HuH-7 (cell line): ENCODE data around the gene LINC00305.

Experiments used
- DNase-seq: peaks from one replicate; pipeline ENCODE4 v3.0.0; 2011; ENCODE audit warnings: low spot score

Gene LINC00305

GRCh38 chr18:64115881-64116280 lies 33.0 kb downstream of the LINC00305 start:
- DNase-seq: no peak

DNA sequence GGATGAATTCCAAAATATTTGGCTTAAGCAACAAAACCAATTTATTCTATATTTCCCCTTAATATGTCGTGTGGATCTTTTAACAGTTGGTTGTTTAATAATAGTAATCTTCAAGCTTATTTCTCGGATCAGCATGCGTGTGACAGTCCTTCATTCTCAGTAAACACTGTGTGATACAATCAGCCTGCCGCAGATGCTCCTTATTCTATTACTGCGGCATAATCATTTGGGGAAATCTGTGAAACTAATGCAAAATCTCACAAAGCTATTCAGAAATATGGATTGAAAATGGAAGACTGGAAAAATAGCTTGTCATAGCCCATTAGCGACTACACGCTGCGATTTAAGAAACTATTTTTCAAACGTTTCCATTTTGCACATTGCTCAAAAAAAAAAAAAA lies 36.9 kb downstream of the LINC00305 start:
- DNase-seq: no peak

DNA sequence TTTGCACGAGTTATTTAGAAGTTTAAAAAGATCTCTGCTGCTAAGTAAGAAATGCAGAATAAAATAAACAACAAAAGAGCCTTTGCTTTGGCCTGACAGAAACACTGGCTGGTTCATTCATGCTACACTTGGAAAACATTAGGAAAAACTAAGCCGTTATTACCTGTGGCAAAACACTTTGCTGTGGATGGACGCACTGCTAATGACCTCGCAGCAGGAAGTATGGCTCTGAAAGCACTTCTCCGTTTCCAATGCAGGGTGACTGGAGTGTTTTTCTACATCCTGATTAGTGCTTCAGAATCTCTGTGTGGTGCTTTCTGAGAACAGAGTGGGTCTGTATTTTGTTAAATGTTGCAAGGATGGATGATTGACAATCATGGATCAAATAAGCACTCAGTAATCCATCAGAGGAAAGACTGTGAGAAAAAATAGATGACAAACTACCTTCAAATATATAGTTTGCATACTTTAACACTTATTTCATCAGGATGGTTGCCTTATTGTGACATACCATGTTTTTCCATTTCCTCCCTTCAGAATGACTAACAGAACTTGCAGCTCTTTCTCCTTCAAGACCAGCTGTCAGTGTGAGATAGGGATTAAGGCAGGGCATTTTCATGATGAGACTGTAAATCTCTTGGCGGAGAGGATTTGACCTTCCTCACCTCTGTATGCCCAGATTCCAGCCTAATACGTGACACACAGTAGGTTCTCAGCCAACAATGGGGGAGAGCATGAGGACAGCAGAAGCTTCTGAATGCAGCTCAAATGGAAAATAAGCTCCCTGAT lies 38.0 kb downstream of the LINC00305 start:
- DNase-seq: no peak

DNA sequence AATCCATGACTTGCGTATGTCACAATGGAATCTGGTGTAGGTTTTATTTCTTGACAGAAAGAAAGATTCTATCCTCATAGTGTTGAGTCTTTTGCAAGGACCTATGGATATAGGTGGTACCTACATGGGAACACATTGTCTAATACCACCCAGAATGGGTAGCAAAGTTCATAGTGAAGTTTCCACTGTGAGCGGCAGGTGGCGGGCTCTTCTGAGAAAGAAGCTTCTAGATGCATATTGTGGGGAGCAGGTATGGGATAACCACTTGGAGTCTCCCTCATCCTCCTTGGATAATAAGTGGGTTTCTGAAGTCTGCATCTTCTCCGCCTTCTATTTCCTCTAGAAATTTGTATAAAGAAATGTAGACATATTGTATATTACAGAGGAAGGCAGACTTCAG lies 44.9 kb downstream of the LINC00305 start:
- DNase-seq: peak; percentile 5

GRCh38 chr18:64100116-64100922 lies 48.6 kb downstream of the LINC00305 start:
- no peak for DNase-seq

DNA sequence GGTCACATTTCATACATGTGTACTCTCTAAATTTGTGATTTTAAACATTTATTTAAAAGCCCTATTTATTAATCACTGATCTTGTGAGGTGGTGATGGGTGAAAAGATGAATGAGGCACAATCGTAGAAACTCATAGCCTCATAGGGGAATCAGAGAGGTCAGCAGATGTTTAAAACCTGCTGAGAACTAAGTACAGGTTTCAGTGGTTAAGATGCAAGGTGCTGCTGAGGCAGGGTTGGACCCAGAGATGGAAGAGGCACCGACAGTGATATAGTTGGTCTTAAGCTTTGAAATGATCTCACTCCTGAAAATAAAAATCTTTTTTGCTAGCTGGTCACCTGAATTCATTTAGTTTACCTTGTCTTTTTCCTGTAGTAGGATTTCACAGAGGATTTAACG lies 49.6 kb downstream of the LINC00305 start:
- no peak for DNase-seq

DNA sequence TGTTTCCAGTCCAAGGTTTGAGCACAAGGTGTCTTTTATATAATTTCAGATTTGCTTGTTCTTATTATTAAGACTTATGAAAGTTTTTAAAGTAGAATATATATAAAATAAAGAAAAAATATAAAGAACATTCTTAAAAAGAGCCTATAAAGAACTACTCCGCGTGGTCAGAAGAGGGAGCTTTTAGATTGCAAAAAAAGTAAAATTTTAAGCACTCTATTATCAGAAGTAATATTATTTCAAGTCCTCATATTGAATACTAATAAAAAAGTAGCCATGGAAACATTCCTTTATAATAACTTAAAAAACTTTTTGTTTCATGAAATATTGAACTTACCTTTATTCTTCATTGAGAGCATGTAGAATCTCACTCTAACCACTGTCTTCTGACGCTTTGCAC lies 51.4 kb downstream of the LINC00305 start:
- DNase-seq: no peak

- DNase-seq: no peak
Measured at GRCh38 chr18:64095056-64095455, 53.8 kb downstream of the LINC00305 start.

GRCh38 chr18:64094210-64094609 lies 54.7 kb downstream of the LINC00305 start:
- no peak for DNase-seq

- DNase-seq: no peak
Measured at GRCh38 chr18:64091526-64091925, 57.4 kb downstream of the LINC00305 start.

DNA sequence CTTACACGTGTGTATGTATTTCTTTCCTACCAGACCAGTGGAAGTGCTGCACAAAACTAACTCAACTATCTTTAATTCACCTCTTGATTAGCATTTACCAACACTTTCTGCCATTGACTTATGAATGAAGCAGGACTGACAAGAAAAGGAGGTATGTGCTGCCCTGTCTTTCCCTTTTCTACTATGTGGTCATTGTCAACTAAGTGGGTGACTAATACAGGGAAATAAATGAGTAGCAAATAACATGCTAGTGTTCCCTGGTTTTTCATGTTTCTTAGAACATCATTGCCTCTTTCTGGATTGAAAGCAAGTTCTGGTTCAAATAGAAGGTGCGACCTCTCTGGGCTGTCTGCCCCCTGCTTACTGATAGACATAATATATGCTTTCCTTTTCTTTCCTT lies 58.0 kb downstream of the LINC00305 start:
- DNase-seq: no peak

- DNase-seq: no peak
Measured at GRCh38 chr18:64083916-64084315, 65.0 kb downstream of the LINC00305 start.

- no peak for DNase-seq
Measured at GRCh38 chr18:64082513-64082912, 66.4 kb downstream of the LINC00305 start.

DNA sequence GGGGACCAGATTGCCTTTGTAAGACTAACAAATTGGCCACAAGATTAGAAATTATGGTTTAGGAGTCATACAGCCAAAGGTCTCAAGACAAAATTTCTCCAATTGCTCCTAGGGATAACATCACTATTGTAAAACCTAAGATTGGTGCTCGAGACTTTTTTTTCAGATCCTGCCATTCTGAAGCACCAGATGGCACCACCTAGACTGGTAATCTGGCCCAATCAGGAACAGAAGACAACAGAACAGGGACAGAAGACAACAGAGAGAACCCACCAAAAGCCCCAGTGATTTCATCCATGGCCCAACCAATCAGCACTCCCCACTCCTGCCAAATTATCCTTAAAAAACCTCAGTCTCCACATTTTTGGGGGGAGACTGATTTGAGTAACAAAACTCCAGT lies 66.8 kb downstream of the LINC00305 start:
- DNase-seq: no peak

- no peak for DNase-seq
Measured at GRCh38 chr18:64073971-64074370, 74.9 kb downstream of the LINC00305 start.

- DNase-seq: no peak
Measured at GRCh38 chr18:64055019-64055418, 93.9 kb downstream of the LINC00305 start.

- no peak for DNase-seq
Measured at GRCh38 chr18:64053246-64053645, 95.6 kb downstream of the LINC00305 start.

DNA sequence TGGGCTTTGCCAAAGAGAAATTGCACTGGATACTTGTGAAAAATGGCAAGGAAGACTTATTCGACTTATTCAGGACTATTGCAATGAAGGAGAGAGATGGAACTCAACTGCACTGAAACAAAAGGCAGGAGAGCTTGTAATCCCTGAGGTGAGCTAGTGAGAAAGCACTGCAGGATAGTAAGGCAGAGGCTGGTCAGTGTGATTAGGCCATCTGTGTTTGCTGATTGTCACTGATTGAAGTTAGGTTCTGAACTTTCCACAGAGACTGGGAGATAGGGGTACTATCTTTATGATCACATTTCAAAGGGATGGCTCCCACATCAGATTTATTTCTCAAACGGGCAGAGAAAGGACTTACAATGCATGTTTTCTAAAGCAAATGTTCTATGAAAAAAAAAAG lies 96.1 kb downstream of the LINC00305 start:
- DNase-seq: no peak

- no peak for DNase-seq
Measured at GRCh38 chr18:64044616-64045015, 104.3 kb downstream of the LINC00305 start.

DNA sequence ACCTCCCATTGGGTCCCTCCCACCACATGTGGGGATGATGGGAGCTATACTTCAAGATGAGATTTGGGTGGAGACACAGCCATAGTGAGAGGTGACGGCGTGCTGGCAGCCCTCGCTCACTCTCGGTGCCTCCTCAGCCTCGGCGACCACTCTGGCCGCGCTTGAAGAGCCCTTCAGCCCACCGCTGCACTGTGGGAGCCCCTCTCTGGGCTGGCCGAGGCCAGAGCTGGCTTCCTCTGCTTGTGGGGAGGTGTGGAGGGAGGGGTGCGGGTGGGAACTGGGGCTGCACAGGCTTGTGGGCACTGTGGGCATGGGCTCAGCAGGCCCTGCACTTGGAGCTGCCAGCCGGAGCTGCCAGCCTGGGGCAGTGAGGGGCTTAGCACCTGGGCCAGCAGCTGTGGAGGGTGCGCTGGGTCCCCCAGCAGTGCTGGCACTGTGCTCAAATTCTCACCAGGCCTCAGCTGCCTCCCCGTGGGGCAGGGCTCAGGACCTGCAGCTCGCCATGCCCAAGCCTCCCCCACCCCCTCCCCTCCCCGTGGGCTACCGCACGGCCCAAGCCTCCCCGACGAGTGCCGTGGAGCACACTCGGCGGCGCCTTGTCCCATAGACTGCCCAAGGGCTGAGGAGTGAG lies 106.0 kb downstream of the LINC00305 start:
- DNase-seq: no peak

DNA sequence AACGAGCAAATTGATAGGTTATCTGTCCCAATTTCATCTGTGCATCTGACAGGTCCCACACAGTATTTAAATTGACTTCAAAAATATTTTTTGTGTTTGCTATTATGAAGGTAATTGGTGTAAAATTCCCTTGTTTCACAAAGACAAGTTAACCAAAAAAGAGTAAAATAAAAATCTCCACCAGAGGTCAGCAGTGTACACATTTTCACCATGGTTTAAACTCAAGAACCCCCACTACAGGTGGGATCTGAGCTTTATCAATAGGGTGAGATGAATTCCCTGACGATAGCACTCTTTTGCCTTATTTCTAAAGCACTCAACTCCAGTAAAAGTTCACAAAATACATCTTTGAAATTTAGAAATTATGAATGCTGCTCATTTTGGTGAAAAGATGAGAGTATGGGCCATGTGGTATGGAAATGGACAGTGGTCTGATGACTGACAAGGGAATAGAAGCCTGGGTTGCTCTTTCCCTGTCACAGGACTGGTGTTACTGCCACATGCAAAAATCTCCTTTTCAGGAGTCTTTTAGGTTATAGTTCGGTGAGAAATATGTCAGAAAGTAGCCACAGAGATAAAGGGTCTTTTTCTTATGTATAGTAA lies 111.0 kb downstream of the LINC00305 start:
- peak; percentile 63 for DNase-seq

GRCh38 chr18:64032312-64032711 lies 116.6 kb downstream of the LINC00305 start:
- DNase-seq: no peak

DNA sequence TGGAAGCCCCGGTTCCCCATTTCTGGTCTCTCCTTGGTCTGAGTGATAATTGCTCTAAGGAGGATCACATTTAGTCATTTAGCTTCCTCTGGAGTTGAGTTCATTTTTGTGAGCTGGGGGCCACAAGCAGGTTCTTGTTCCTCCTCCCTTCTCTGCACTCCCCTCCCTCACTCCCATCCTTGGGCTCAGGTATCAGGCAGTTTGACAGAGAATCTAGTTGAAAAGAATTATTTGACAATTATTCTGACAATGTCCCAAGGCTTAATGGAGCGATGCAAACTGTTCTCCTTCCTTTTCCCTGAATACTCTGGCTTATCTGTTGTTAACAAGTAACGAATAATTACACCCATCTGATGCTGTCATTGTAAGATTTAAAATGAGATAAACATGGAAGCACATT lies 117.5 kb downstream of the LINC00305 start:
- DNase-seq: no peak
